Stomach (tissue), 4 donors: Measurements from ENCODE around the gene KIAA1671.

Experiments used
- EP300 ChIP-seq: sonication (generic); formaldehyde crosslinking; IDR thresholded peaks from one replicate; pipeline ENCODE4 v1.6.1; 2017; ENCODE audit warnings: antibody characterized with exemption
- POLR2A ChIP-seq, 4 donors: fragments of 450-650 bp; IDR thresholded peaks; one replicate each; pipeline ENCODE4 v1.6.1; 2016; ENCODE audit warnings: antibody characterized with exemption in 4 of 4, control low read depth in 2 of 4, mild to moderate bottlenecking in 1 of 4, moderate library complexity in 1 of 4
- POLR2AphosphoS5 ChIP-seq, 3 donors: sonication (generic); formaldehyde crosslinking; IDR thresholded peaks; one replicate each; pipeline ENCODE4 v1.6.1; 2016; ENCODE audit warnings: antibody characterized with exemption in 3 of 3
- TF ChIP-seq, protein P1 (sequence below), 7 experiments: fragments of 450-650 bp in 4 of 7; fragments of 200-600 bp in 3 of 7; sonication (generic) in 3 of 7; IDR thresholded peaks; one replicate each; pipeline ENCODE4 v1.5.1; 2016 to 2019; ENCODE audit warnings: antibody characterized with exemption in 7 of 7, control low read depth in 2 of 7, mild to moderate bottlenecking in 1 of 7

DNA sequence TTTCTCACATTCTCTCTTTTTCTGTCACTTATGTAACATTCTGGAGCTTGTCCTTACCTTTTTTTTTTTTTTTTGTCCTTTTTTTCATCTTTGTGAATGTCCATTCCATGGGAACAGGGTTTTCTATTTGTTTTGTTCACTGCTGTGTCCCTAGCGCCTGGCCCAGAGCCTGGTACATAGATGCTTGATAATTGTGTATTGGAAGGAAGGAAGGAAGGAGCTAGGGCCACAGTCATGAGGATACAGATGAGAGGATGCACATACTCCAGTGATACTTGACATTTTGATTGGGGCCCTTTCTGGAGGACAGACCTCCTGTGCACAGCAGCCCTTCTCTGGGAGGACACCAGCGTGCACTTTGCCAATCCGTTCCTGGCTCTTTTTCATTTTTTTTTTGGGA, 68.9 kb downstream of the KIAA1671 start:
- TF ChIP-seq EP300 (no peak), POLR2A (IDR thresholded peaks at IDR 0.05) (no peak), POLR2AphosphoS5 (IDR thresholded peaks at IDR 0.05) (no peak)
- TF ChIP-seq, protein P1, sequence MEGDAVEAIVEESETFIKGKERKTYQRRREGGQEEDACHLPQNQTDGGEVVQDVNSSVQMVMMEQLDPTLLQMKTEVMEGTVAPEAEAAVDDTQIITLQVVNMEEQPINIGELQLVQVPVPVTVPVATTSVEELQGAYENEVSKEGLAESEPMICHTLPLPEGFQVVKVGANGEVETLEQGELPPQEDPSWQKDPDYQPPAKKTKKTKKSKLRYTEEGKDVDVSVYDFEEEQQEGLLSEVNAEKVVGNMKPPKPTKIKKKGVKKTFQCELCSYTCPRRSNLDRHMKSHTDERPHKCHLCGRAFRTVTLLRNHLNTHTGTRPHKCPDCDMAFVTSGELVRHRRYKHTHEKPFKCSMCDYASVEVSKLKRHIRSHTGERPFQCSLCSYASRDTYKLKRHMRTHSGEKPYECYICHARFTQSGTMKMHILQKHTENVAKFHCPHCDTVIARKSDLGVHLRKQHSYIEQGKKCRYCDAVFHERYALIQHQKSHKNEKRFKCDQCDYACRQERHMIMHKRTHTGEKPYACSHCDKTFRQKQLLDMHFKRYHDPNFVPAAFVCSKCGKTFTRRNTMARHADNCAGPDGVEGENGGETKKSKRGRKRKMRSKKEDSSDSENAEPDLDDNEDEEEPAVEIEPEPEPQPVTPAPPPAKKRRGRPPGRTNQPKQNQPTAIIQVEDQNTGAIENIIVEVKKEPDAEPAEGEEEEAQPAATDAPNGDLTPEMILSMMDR (IDR thresholded peaks at IDR 0.05): no peak
